Keratinocyte (primary cell): Measurements from ENCODE around the gene GSTM1. TPM values are rescaled to one million over a fixed set of nuclear protein-coding genes. Genes with fewer than 3 reads are reported as not detected.

Experiments used
- DNase-seq: peaks from one replicate; pipeline ENCODE4 v3.0.0-alpha.2; 2011; ENCODE audit warnings: low read depth, missing footprints, low spot score
- FAIRE-seq: peaks from 2 replicates; lab custom pipeline; 2011; peaks lifted over from hg19 to GRCh38; lab: Jason Lieb, UNC
- H2AFZ ChIP-seq: 2 replicates; pipeline ENCODE4 v1.6.0; 2012; ENCODE audit warnings: low read length, control low read depth, inconsistent platforms; ENCODE audit not compliant: control insufficient read depth
- H3K27ac ChIP-seq: 2 replicates; pipeline ENCODE4 v1.5.1; 2011; ENCODE audit warnings: low read length; ENCODE audit not compliant: control insufficient read depth, insufficient read depth
- H3K27me3 ChIP-seq: 3 replicates; pipeline ENCODE4 v1.6.0; 2011; ENCODE audit warnings: low read length; ENCODE audit not compliant: control insufficient read depth, insufficient read depth; ENCODE audit errors: extremely low read depth
- H3K36me3 ChIP-seq, 2 experiments: 2 replicates in 1 of 2; 3 replicates in 1 of 2; pipeline ENCODE4 v1.5.1; 2011; ENCODE audit warnings: low read length in 2 of 2, mild to moderate bottlenecking in 1 of 2; ENCODE audit not compliant: control insufficient read depth in 2 of 2, insufficient read depth in 2 of 2; ENCODE audit errors: extremely low read depth in 1 of 2
- H3K4me1 ChIP-seq: 3 replicates; pipeline ENCODE4 v1.5.1; 2011; ENCODE audit warnings: low read length; ENCODE audit not compliant: control insufficient read depth, insufficient read depth; ENCODE audit errors: extremely low read depth
- H3K4me2 ChIP-seq: 3 replicates; pipeline ENCODE4 v1.6.0; 2011; ENCODE audit warnings: low read depth, low read length; ENCODE audit not compliant: control insufficient read depth, insufficient read depth; ENCODE audit errors: extremely low read depth
- H3K4me3 ChIP-seq, 3 experiments: fragments of 200-600 bp in 1 of 3; sonication (generic) in 1 of 3; 2 replicates in 2 of 3; 3 replicates in 1 of 3; pipeline ENCODE4 v1.5.1; 2011 to 2016; ENCODE audit warnings: low read length in 3 of 3, mild to moderate bottlenecking in 3 of 3, control low read depth in 2 of 3, inconsistent platforms in 1 of 3, low read depth in 1 of 3, mixed read lengths in 1 of 3, mixed run types in 1 of 3, moderate library complexity in 1 of 3; ENCODE audit not compliant: control insufficient read depth in 2 of 3, insufficient read depth in 2 of 3; ENCODE audit errors: extremely low read depth in 1 of 3
- H3K79me2 ChIP-seq: 2 replicates; pipeline ENCODE4 v1.6.0; 2012; ENCODE audit warnings: low read length; ENCODE audit not compliant: control insufficient read depth, insufficient read depth
- H3K9ac ChIP-seq: 3 replicates; pipeline ENCODE4 v1.6.0; 2011; ENCODE audit warnings: low read length; ENCODE audit not compliant: control insufficient read depth, insufficient read depth; ENCODE audit errors: extremely low read depth
- H3K9me1 ChIP-seq: 3 replicates; pipeline ENCODE4 v1.6.0; 2011; ENCODE audit warnings: low read length; ENCODE audit not compliant: control insufficient read depth, insufficient read depth; ENCODE audit errors: extremely low read depth
- H3K9me3 ChIP-seq: 2 replicates; pipeline ENCODE4 v1.5.1; 2012; ENCODE audit warnings: low read depth, low read length; ENCODE audit not compliant: control insufficient read depth
- H4K20me1 ChIP-seq: 3 replicates; pipeline ENCODE4 v1.6.0; 2011; ENCODE audit warnings: low read length; ENCODE audit not compliant: control insufficient read depth, insufficient read depth; ENCODE audit errors: extremely low read depth
- EZH2 ChIP-seq: IDR thresholded peaks from one replicate; pipeline ENCODE4 v1.6.1; 2012; ENCODE audit warnings: inconsistent platforms, mild to moderate bottlenecking, low read length, moderate library complexity
- dilution Hi-C: fragments of 300-500 bp; cut with MboI; formaldehyde crosslinking; loops from one replicate; pipeline ENCODE4 v1.7.0; 2020; ENCODE audit warnings: low sequenced_read_pairs; ENCODE audit not compliant: extremely low pct_ligation_motif_present
- polyA plus RNA-seq, 5 experiments: library from polyadenylated mRNA; depleted of rRNA in 3 of 5; stranded (reverse) in 3 of 5; stranded (forward) in 1 of 5; unstranded in 1 of 5; fragments of >200 nt; gene quantifications; 1 replicate in 1 of 5; 2 replicates in 3 of 5; 3 replicates in 1 of 5; pipeline versions ENCODE4 v1.2.1 to v1.2.3, GENCODE V29; 2011 to 2012; ENCODE audit warnings: missing spikeins in 2 of 5, low read depth in 1 of 5, low replicate concordance in 1 of 5
- TF ChIP-seq, protein P1 (sequence below), 3 experiments: IDR thresholded peaks in 1 of 3; conservative IDR thresholded peaks in 1 of 3; optimal IDR thresholded peaks in 1 of 3; 2 replicates in 2 of 3; 3 replicates in 1 of 3; pipeline versions ENCODE3 to v1.5.1; 2011; ENCODE audit warnings: low read length in 3 of 3, mild to moderate bottlenecking in 3 of 3, moderate library complexity in 2 of 3, control low read depth in 1 of 3, inconsistent platforms in 1 of 3; ENCODE audit not compliant: insufficient read depth in 2 of 3; ENCODE audit errors: extremely low read depth in 1 of 3

The GSTM1 gene
- polyA plus RNA-seq, 1 donor (not counting 4 experiments of a cell fraction or from before 2014, with no cell fraction given) = 13.5 TPM

DNA sequence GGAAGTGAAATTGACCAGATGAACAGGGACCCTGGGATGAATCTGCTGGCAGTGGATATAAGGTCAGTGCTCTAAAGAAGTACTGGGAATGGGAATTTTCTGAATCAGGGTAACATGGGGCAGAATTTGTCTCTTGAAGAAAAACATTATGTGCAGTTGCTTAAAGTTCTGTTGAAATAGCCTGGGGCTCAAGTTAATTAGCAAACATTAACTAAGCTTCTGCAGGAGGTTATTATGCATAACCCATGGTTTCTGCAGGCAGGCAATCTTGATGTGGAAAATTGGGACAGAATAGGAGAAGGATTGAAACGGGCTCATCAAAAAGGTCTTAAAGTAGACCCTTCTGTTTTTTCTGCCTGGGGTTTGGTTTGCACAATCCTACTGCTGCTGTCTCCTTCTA lies 38.4 kb downstream of the GSTM1 start:
- TF ChIP-seq EZH2 = no peak
- TF ChIP-seq, protein P1, sequence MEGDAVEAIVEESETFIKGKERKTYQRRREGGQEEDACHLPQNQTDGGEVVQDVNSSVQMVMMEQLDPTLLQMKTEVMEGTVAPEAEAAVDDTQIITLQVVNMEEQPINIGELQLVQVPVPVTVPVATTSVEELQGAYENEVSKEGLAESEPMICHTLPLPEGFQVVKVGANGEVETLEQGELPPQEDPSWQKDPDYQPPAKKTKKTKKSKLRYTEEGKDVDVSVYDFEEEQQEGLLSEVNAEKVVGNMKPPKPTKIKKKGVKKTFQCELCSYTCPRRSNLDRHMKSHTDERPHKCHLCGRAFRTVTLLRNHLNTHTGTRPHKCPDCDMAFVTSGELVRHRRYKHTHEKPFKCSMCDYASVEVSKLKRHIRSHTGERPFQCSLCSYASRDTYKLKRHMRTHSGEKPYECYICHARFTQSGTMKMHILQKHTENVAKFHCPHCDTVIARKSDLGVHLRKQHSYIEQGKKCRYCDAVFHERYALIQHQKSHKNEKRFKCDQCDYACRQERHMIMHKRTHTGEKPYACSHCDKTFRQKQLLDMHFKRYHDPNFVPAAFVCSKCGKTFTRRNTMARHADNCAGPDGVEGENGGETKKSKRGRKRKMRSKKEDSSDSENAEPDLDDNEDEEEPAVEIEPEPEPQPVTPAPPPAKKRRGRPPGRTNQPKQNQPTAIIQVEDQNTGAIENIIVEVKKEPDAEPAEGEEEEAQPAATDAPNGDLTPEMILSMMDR (optimal IDR thresholded peaks at IDR 0.05 in 1 of 3, IDR thresholded peaks at IDR 0.05 in 1 of 3, conservative IDR thresholded peaks at IDR 0.05 in 1 of 3; ENCODE audit: extremely low read depth in 1 of 3, insufficient read depth in 2 of 3, low read length in 3 of 3) = no peak
- DNase-seq = no peak
- Histone ChIP-seq H3K4me1 (no peaks in the 10 kb centered on the region), H4K20me1 (no peaks in the 10 kb centered on the region), H3K27me3 (no peaks in the 10 kb centered on the region), H3K9ac (no peak overlapping the region), H3K9me1 (no peaks in the 10 kb centered on the region), H3K79me2 (no peaks in the 10 kb centered on the region), H3K4me3 (no peak overlapping the region), H3K4me2 (no peak overlapping the region), H2AFZ (no peak overlapping the region), H3K36me3 (no peaks in the 10 kb centered on the region), H3K27ac (no peak overlapping the region), H3K9me3 (no peaks in the 10 kb centered on the region)
- FAIRE-seq = no peak
- dilution Hi-C loops = no loop called here

DNA sequence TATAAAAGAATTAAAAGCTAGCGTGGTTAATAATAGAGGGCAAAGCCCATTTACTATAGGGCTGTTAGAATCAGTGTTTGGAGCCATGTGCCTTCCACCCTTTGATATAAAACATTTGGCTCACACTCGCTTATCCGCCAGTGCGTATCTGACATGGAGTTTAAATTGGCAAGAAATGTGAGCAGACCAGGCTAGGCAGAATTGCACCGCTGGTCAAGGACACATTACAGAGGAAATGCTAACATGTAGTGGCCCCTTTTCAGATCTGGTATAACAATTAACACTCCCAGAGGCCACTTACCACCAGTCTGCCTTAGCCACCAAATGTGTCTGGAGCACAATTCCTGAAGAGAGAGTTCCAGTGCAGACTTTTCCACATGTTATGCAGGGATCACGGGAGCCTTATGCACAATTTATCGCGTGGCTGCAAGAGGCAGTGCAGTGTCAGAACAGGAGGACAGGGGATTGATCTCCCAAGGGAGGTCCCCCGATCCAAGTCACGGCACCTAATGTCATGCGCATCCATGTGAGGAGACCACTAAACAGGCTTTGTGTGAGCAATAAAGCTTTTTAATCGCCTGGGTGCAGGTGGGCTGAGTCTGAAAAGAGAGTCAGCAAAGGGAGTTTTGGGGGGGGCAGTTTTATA lies 39.2 kb downstream of the GSTM1 start:
- no peak for TF ChIP-seq EZH2
- TF ChIP-seq, protein P1 (optimal IDR thresholded peaks at IDR 0.05 in 1 of 3, IDR thresholded peaks at IDR 0.05 in 1 of 3, conservative IDR thresholded peaks at IDR 0.05 in 1 of 3; ENCODE audit: extremely low read depth in 1 of 3, insufficient read depth in 2 of 3, low read length in 3 of 3) = no peak
- H3K9me1 ChIP-seq = no peaks in the 10 kb centered on the region
- no peaks in the 10 kb centered on the region for H4K20me1 ChIP-seq
- DNase-seq = no peak
- no peaks in the 10 kb centered on the region for H3K79me2 ChIP-seq
- H3K9ac ChIP-seq = no peak overlapping the region
- H3K4me3 ChIP-seq = no peak overlapping the region
- no peak overlapping the region for H2AFZ ChIP-seq
- no peak overlapping the region for H3K4me2 ChIP-seq
- H3K27ac ChIP-seq = no peak overlapping the region
- H3K27me3 ChIP-seq = no peaks in the 10 kb centered on the region
- H3K4me1 ChIP-seq = no peaks in the 10 kb centered on the region
- H3K36me3 ChIP-seq = no peaks in the 10 kb centered on the region
- no peak for FAIRE-seq
- H3K9me3 ChIP-seq = no peaks in the 10 kb centered on the region
- dilution Hi-C loops = no loop called here
